K562 (cell line): ENCODE measurements around the gene BLOC1S3. TPM values are rescaled to one million over a fixed set of nuclear protein-coding genes. Genes with fewer than 3 reads are reported as not detected.

Source experiments
- CTCF ChIP-seq, 3 experiments: IDR thresholded peaks in 2 of 3; conservative IDR thresholded peaks in 1 of 3; 2 replicates each; pipeline ENCODE4 v1.5.1; 2011 to 2012; ENCODE audit warnings: low read length in 3 of 3, mild to moderate bottlenecking in 3 of 3, control low read depth in 2 of 3, improper control_type of control experiment in 1 of 3, inconsistent platforms in 1 of 3, low read depth in 1 of 3, mixed read lengths in 1 of 3, moderate library complexity in 1 of 3; ENCODE audit not compliant: insufficient read depth in 2 of 3
- JUND ChIP-seq, 2 experiments: IDR thresholded peaks; 2 replicates in 1 of 2; 3 replicates in 1 of 2; pipeline ENCODE4 v1.6.1; 2011; ENCODE audit warnings: borderline replicate concordance in 2 of 2, low read depth in 2 of 2, low read length in 2 of 2, improper control_type of control experiment in 1 of 2, missing biosample characterization in 1 of 2, missing genetic modification characterization in 1 of 2, missing genetic modification reagents in 1 of 2
- STAG1 ChIP-seq: sonication (generic); formaldehyde crosslinking; IDR thresholded peaks from 2 replicates; pipeline ENCODE4 v1.5.0; 2020; ENCODE audit warnings: missing genetic modification reagents, borderline replicate concordance
- STAT5A ChIP-seq: IDR thresholded peaks from 2 replicates; pipeline ENCODE4 v1.6.1; 2012; ENCODE audit warnings: low read length, inconsistent platforms, borderline replicate concordance
- TEAD1 ChIP-seq, 2 experiments: fragments of 450-650 bp in 1 of 2; sonication (generic) in 1 of 2; formaldehyde crosslinking; IDR thresholded peaks; 2 replicates each; pipeline versions ENCODE4 v1.4.0 to v1.8.0; 2020 to 2022; ENCODE audit warnings: mild to moderate bottlenecking in 2 of 2, missing genetic modification reagents in 1 of 2
- YBX1 ChIP-seq: fragments of 450-650 bp; IDR thresholded peaks from 2 replicates; pipeline ENCODE4 v1.7.1; 2016; ENCODE audit warnings: mild to moderate bottlenecking
- ZBTB33 ChIP-seq: sonication (generic); formaldehyde crosslinking; IDR thresholded peaks from 2 replicates; pipeline ENCODE4 v1.8.1; 2023; ENCODE audit warnings: mild to moderate bottlenecking, missing genetic modification reagents
- ZNF12 ChIP-seq: sonication (generic); formaldehyde crosslinking; IDR thresholded peaks from 2 replicates; pipeline ENCODE4 v1.4.0; 2020; ENCODE audit warnings: mild to moderate bottlenecking, missing genetic modification reagents
- polyA plus RNA-seq, 8 experiments: library from polyadenylated mRNA; depleted of rRNA in 4 of 8; stranded (reverse) in 5 of 8; unstranded in 3 of 8; fragments of >200 nt; fragmentation: Nextera tagmentation in 2 of 8; fragmentation: Illumina TruSeq in 1 of 8; extraction: Ambion mirVana in 2 of 8; extraction: Trizol in 1 of 8; gene quantifications; 2 replicates each; pipeline versions ENCODE4 v1.2.1 to v1.2.3, GENCODE V29; 2011 to 2014; ENCODE audit warnings: inconsistent platforms in 1 of 8, missing spikeins in 1 of 8
- total RNA-seq, 7 experiments: library from RNA; depleted of rRNA in 6 of 7; stranded (reverse); fragments of >200 nt in 6 of 7; fragmentation: Illumina TruSeq in 2 of 7; extraction: Trizol in 2 of 7; gene quantifications; 2 replicates each; pipeline versions ENCODE4 v1.2.1 to v1.2.3, GENCODE V29; 2011 to 2021; ENCODE audit warnings: low replicate concordance in 1 of 7

BLOC1S3 gene
- total and polyA plus RNA-seq, 9 of the 15 experiments (the other 6 are each of a cell fraction or from before 2014, with no cell fraction given), result 3.9 to 20.2 (median 10.4) TPM

GRCh38 chr19:45200568-45200967 is 22.0 kb downstream of the BLOC1S3 start (continued):
- TF ChIP-seq TEAD1 (CRISPR knock-in tag; IDR thresholded peaks at IDR 0.05) (no peak), STAG1 (peak; percentile 59; the same call in 1 of the 2 replicates), ZBTB33 (CRISPR knock-in tag) (peak; percentile 87), ZNF12 (CRISPR knock-in tag) (no peak), STAT5A (no peak), CTCF (IDR thresholded peaks at IDR 0.05 in 2 of 3, conservative IDR thresholded peaks at IDR 0.05 in 1 of 3; ENCODE audit: insufficient read depth in 2 of 3, low read depth in 1 of 3, low read length in 3 of 3) (peak; percentile 61 to 83 (median 71)), JUND (IDR thresholded peaks at IDR 0.05; ENCODE audit: borderline replicate concordance, low read depth, low read length) (0 out of 2 replicates have a peak, but pooled peaks have one; percentile 10), JUND (tag; IDR thresholded peaks at IDR 0.05; ENCODE audit: borderline replicate concordance, low read depth, low read length) (no peak), YBX1 (no peak)
